ENCODE measurements around the gene CREB3L2.
A peak's percentile ranks its signal among the peaks of the same experiment; 100 is the strongest.

The CREB3L2 gene

DNA sequence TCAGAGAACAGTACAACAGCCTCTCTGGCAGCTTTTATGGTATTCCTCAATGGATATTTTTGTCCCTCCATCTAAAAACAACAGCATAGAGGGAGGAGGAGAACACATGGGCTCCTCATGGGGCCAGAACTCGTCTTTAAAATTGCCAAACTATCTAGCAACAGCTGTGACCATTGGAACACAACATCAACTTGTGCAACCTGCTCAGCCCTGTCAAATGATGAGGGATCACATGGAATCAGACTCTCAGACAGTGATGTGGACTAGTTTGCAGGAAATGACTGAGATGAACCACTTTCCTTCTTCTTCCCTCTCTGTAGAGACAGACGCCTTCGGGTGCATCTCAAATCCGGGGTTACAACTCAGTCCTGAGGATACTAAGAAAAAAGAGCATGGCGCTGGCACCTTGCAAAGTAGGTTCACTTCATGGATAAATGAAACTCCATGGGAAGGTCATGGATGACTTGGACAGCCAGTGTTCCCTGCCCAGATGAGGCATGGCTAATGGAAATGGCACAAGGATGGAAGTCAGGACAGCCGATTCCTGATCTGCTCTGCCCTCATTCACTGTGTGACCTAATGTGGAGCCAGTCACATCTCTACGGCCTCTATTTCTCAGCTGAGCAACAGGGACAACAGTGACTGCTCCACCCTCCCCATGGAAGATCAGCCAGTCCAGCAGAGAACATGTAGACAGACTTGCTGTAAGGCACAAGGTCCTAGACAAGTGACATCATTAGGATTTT lies 130.5 kb downstream of the CREB3L2 start:
- DNase-seq (ENCODE audit: low spot score) = no peak

DNA sequence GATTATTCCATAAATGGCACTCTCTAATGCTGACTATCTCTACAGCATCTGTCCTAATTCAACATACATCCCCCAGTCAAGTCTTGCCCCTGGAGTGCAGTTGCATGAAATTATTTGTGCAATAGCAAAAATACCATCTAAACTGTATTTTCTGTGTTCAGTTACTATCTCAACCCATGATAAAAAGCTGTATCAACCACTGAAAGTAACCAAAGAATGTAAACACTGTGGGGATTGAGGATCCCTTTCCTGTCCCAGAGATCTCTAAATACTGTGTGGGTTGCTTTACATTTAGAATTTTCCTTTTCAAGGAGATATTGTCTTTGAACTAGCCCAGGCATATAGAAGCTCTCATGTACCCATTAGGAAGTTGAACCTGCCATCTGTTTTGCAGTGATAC lies 131.2 kb downstream of the CREB3L2 start:
- DNase-seq (ENCODE audit: low spot score) = no peak

DNA sequence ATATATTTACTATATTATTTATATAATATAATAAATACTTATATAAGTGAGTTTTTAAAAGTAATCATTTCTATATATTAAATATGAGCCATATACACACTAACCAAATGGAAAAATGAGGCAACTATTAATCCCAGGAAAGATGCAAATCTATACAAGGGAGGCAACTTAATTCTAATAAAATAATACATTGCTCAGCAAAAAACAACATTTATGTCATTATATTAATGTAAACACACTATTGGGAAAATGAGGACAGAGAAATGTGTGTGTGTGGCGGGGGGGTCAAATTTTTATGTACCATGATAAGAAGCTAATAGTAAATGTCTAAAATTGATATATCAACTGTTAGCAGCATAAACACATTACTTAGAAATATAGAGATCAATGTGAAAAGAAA lies 131.8 kb downstream of the CREB3L2 start:
- DNase-seq (ENCODE audit: low spot score) = no peak

DNA sequence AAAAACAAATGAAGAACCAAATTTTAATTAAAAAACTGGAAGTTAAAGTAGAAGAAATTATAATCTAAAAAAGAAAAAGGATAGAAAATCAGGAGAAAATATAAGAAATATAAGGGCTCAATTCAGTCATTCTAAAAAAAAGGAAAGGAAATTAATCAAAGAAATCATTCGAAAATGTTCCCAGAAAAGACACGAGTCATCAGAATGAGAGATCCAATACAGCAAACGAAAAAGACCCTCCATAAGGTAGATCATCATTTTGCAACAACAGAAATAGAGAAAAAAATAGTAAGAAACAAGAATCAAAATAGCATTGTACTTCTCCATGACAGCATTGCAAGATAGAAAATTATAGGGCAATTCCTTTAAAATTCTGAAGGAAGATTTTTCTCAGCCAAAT lies 132.6 kb downstream of the CREB3L2 start:
- DNase-seq (ENCODE audit: low spot score) = no peak

DNA sequence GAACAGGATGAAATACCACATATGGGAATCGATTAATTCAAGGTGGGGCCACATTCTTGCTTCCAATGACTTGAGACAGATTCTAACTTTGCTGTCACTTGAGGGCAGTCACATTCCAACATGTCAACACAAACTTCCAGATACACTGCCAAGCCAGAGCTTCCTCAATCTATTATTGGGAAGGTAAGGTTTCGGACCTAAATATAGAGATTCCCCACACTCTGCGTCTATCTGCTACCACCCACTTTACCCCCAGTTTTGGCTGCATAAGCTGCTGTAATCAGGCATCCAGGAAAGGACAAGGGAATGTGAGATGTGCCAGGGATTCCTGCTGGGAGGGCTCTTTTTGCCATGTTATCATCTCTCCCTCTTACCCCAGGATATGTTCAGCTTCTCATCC lies 134.6 kb downstream of the CREB3L2 start:
- no peak for DNase-seq (ENCODE audit: low spot score)

GRCh38 chr7:137865764-137866163 lies 136.1 kb downstream of the CREB3L2 start:
- DNase-seq (ENCODE audit: low spot score) = no peak

- DNase-seq (ENCODE audit: low spot score) = no peak
Measured at GRCh38 chr7:137862964-137863363, 138.9 kb downstream of the CREB3L2 start.

DNA sequence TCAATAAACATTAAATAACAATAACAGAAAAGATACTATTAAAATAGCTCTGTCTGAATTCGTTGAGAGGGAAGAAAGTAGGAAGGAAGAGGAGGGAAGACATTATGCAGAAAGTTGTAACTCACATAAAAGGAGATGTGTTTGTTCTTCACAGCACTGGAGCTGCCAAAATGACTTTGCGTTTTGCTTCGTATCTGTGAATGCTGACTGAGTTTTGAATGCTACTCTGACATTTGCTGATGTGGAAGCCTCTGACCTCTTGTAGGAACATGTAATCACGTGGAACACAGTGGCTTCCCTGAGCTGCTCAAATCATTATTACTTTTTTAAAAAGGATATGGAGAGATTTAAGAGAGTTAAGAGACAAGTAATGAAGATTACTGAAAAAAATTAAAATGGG lies 139.5 kb downstream of the CREB3L2 start:
- DNase-seq (ENCODE audit: low spot score) = no peak

DNA sequence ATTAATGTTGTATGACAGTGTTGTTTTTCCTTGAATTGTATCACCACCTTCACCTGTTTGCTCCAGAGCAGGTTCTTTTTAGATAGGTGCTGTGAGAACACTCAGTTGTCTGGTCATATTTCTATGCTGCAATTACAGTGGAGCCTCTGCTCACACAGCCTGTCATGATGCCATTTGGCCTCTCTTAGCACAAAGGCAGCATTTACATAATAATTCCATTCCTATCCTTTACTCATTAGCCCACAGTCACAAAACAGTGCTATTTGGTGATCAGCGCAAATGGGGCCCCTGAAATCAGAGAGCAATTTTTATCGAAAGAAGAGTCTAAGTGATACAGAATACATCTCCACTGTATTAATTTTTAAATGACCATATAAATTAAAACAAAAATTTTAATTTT lies 141.3 kb downstream of the CREB3L2 start:
- no peak for DNase-seq (ENCODE audit: low spot score)

DNA sequence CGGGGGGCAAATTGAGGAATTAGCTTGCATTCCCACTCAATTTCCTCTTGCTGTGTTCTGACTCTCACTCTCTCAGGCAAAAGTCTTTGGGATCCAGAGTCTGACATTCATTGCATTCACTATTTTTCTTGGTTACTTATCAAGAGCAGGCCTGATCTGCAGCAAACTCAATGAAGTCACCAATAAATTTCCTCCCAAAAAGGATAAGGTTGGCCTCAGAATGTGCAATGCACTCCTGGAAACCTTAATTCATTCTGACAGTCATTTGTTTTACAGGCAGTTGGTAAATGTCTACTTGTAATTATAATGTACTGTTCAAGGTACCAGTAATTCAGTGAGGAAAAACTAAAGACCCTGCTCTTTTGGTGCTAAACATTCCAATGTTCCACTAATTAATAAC lies 148.8 kb downstream of the CREB3L2 start:
- DNase-seq (ENCODE audit: low spot score) = no peak

GRCh38 chr7:137852108-137852507 lies 149.8 kb downstream of the CREB3L2 start:
- no peak for DNase-seq (ENCODE audit: low spot score)

DNA sequence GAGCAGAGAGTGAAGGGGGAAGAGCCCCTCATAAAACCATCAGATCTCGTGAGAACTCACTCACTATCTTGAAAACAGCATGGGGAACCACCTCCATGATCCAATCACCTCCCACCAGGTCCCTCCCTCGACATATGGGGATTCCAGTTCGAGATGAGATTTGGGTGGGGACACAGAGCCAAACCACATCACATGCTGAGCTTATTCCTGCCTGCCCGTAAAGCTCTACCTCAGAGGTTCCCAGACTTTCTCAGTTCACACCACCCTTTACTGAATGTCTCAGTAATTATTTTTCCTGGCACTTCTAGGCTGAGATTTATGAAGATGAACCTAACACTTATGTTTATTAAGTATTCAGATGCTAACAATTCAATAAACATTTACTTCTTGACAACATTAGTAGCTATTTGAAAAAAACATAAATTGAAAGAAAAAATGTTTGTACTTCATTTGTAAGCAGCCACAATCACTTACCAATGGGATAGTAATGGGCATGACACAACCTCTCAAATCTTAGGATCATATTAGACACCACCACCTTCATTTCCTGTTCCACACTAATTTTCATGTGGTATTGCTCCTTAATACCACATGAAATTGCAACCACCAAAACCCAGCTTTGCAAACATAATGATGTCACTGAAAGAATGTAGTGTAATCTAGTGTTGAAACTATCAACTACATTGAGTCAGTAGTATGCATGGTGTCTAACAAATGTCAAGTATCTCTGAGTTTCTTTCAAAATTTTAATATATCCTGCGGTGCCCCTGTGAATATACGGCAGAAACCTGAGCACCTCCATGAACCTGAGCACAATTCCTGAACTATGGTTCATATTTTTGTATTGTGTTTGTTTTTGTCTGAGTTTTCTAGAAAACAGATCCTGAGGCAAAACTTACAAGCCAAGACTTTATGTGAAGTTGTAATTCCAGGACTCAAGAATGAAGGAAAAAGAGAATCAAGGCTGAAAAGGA lies 150.6 kb downstream of the CREB3L2 start:
- DNase-seq (ENCODE audit: low spot score) = no peak

DNA sequence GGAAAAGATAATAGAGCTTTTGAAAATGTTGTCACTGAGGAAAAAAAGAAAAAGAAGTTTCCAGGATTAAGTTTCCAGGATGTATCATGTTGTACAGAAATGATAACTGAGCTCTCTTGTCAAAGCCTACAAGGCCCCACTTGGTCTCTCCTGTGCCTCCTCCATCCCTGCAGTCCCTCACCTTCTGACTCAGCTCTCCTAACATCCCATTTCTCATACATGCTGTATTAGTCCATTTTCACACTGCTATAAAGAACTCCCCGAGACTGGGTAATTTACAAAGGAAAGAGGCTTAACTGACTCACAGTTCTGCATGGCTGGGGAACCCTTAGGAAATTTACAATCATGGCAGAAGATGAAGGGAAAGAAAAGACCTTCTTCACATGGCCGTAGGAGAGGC lies 151.3 kb downstream of the CREB3L2 start:
- no peak for DNase-seq (ENCODE audit: low spot score)

DNA sequence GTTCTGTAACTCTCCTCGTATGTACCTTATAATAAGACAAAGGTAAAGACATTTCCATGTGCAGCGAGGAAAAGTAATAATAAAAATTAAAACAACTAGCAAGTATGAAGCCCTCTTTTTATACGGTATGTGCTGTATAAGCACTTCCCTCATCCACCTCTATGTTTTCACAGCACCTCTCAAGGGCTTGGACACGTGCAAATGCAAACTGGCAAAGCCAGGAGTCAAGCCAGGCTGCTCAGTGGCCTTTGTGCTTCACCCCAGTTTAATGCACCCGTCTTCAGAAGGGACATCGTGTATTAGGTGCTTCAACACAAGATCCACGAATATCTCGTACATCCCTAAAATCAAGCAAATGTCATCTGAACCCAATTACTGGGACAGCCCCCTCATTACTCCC lies 153.8 kb downstream of the CREB3L2 start:
- peak; percentile 34 for DNase-seq (ENCODE audit: low spot score)

- DNase-seq (ENCODE audit: low spot score) = no peak
Measured at GRCh38 chr7:137847568-137848050, 154.3 kb downstream of the CREB3L2 start.

DNA sequence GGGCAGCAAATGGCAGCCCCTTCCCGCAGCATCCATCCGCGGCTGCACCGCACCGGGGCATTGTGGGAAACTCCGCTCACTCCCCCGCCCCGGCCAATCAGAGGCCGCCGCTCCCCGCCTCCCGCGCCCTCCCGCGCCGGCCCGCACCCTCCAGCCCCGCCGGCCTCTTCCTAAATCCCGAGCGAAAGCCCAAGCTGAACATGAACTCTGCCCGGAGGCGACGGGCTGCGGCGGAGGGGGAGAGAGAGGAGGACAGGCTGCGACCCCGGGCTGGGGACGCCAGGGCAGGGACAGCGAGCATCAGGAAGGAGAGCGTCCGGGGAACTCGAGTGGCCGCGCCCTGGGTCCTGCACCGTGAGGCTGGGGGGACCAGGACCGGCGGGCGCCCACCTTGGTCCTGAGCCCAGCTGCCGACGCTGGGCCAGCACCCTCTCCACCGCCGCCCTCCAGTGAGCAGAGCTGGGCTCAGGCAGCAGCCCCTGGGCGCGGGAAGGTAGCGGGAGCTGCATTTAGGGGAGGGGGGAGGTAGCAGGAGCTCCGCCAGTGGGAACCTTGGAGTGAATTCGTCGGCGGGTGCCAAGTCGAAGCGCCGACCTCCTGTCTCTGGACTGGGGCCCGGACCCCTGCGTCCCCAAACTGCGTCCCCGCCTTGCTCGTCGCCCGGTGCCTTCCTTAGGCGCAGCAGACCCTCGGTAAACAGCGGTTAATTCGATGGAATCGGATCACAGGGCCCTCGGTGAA lies 154.9 kb downstream of the CREB3L2 start, which contains the start of gene DGKI:
Gene DGKI (minus strand): TSS at position 148 of the 741 bp plus-strand sequence.
- DNase-seq (ENCODE audit: low spot score) = peak; percentile 78

DNA sequence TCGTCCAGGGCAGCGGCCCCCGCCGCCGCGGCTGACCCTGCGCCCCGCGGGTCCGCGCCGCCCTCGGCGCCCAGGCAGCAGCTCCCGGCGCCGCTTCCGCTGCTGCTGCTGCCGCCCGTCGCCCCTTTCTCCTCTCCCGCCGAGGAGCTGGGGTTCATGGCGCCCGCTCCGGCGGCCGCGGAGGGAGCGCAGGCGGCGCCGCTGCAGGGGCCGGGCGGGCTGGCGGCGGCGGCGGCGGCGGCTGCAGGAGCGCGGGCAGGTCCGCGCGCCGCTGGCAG lies 155.4 kb downstream of the CREB3L2 start:
- no peak for DNase-seq (ENCODE audit: low spot score)

DNA sequence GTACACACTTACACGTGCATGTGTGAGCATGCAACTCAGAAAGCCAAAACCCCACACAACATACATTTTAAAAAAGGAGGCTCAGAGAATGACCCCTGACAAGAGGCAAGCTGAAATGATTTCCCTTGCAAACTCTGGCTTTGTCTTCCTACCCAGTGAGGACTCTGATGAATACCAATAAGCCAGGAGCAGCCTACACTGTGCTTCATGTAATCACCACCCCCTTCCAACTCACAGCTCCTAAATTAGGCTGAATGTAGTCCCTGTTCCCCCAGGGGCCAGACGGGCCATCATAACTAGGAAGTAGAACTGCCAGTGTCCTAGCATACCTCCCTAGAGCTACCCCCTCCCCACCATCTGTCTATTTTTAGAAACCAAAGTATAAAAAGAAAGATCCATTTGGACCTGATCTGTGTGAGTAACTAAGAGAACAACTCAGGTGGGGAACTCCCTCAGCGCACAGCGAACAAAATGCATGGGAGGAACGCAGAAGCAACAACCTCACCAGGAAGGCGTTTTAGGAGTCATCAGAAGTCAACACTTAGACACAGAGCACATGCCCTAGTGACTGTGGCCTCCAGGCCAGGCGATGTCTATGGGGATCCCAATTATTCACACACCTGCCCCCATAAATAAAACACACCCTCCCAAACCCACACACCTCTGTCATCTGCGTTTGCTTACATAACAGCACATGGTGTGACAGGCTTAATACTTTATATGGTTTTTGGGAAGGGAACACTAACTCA lies 157.0 kb downstream of the CREB3L2 start:
- peak; percentile 62 for DNase-seq (ENCODE audit: low spot score)

DNA sequence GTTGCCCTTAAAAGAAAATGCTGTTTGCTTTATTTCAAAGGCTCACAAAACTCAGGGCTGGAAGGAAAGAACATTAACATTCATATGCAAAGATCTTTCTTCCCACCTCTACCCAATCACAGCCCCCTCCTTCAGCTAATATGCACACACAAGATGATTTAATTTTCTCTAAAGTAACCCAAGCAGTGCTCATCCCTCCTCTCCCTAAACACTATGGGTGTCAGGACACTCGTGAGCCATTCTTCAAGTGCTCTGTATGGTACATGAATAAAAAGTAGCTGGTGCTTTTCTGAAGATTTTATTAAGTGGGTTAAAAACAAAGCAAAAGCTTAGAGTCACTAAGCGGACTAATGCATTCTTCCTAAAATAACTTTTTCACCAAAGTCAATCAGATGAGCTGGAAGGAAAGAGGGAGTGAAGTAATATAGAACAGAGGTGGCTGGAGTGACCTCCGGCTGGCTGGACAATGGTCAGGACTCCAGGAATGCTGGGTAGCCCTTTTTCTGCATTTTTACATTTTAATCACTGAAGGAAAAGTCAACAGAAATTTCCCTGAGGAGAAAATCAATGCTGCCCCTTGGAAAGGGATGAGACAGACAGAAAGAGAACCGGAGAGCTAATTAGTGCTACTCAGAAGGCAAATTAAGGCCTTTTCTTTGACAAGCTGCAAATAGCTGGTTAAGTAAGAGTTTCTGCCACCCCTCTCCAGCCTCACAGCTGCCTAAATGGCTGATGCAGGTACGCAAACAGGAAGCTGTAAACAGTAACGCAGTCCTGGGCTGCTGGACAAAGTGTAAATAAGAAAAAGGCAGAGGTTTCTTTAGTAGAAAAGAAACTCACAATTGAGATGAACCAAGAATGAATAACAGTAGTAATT lies 161.7 kb downstream of the CREB3L2 start:
- no peak for DNase-seq (ENCODE audit: low spot score)

GRCh38 chr7:137838706-137839315 lies 163.1 kb downstream of the CREB3L2 start:
- no peak for DNase-seq (ENCODE audit: low spot score)

All from putamen (tissue), 1 donor.